Measurements from ENCODE around the gene ERFE. TPM values are rescaled to one million over a fixed set of nuclear protein-coding genes. Genes with fewer than 3 reads are reported as not detected.

The ERFE gene
- total RNA-seq, 1 experiment from 2014 or later, result 2.8 TPM

DNA sequence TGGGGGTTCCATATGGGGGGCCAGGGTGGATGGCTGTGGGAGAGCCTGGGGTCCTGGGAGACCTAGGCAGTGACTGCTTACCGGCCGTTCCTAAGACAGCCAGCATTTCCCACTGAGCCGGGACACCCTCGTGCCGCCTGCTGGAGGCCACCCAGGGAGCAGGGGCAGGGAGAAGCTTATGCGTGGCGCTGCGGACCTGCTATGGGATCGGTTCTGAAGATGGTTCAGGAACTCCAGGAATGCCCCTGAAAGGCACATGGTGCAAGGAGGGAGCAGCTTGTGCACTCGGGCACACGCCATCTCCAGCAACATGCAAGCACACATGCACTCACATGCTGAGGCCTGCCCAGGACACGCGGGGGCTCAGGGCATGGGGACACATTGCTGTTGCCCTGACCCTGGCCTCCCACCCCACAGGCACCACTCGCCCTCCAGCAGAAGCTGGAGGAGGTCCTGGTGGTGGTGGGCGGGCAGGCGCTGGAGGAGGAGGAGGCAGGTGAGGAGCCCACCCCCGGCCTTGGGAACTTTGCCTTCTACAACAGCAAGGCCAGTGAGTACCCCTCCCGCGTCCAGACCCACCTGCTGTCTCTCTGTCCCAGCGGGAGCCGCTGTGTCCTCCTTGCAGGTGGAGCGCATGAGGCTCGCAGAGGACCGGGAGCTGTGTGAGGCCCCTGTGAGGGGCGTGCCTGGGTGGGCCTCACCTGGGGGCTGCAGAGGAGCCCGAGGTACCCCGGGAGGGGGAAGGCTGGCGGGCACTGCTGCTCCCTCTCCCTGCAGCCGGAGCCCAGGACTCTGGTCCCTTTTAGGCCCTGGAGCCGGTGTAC, 16.2 kb upstream of the ERFE start:
- Histone ChIP-seq H3K36me3 (ENCODE audit: insufficient read depth, low read length) (no peaks in the 10 kb centered on the region), H3K4me2 (ENCODE audit: low read depth, low read length, poor library complexity, severe bottlenecking) (no peak overlapping the region), H3K79me2 (ENCODE audit: low read length) (no peaks in the 10 kb centered on the region), H2AFZ (ENCODE audit: low read length) (no peak overlapping the region), H3K9me3 (ENCODE audit: low read length) (no peaks in the 10 kb centered on the region), H4K20me1 (ENCODE audit: insufficient read depth, low read depth, low read length) (no peaks in the 10 kb centered on the region), H3K9me2 (replicated peaks; ENCODE audit: insufficient read depth, low read length) (no peaks in the 10 kb centered on the region), H3K9ac (ENCODE audit: low read length) (no peak overlapping the region), H3K27ac (ENCODE audit: low read length) (no peak overlapping the region), H3K4me3 (ENCODE audit: low read length) (no peak overlapping the region), H3K27me3 (ENCODE audit: low read length) (no peaks in the 10 kb centered on the region), H3K4me1 (ENCODE audit: low read length) (peaks cover 23% of the 10 kb centered on the region)
- no peak for DNase-seq

DNA sequence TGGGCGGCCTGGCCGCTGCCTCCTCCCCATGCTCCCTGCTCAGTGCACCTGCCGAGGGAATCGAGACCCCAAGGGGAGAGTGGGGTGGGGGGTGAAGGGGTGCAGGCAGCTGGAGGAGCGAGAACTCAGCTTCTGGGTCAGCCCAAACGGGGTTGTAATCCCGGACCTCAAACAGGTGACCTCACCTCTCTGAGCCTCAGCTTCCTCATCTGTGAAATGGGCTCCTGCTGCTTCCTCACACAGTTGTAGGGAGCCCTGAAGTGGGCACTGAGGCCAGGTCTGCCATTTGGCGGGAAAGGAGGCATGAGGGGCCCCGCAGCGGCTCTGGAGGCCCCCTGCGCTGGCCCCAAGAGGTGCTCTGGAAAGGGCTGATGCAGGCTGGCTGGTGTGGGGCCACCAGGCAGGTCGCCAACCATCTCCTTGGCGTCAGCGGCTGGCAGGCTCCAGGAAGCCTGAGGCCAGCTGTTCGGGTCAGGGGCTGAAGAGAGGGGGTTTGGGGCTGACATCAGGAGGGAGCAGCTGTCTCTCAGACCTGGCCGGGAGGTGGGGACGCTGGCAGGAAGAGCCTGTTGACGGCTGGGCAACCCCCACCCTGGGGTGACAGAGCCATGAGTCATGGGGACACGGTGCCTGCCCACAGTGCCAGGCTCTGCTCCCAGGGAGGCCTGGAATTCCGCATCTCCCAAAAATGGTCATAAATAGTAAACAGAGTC, 15.4 kb upstream of the ERFE start:
- no peak overlapping the region for H2AFZ ChIP-seq (ENCODE audit: low read length)
- no peak overlapping the region for H3K4me2 ChIP-seq (ENCODE audit: low read depth, low read length, poor library complexity, severe bottlenecking)
- H3K27ac ChIP-seq (ENCODE audit: low read length), result no peak overlapping the region
- H3K36me3 ChIP-seq (ENCODE audit: insufficient read depth, low read length), result no peaks in the 10 kb centered on the region
- H3K4me1 ChIP-seq (ENCODE audit: low read length), result peaks cover 20% of the 10 kb centered on the region
- H4K20me1 ChIP-seq (ENCODE audit: insufficient read depth, low read depth, low read length), result no peaks in the 10 kb centered on the region
- H3K9me2 ChIP-seq (replicated peaks; ENCODE audit: insufficient read depth, low read length), result no peaks in the 10 kb centered on the region
- H3K4me3 ChIP-seq (ENCODE audit: low read length), result no peak overlapping the region
- H3K9me3 ChIP-seq (ENCODE audit: low read length), result no peaks in the 10 kb centered on the region
- no peak for DNase-seq
- H3K27me3 ChIP-seq (ENCODE audit: low read length), result no peaks in the 10 kb centered on the region
- no peaks in the 10 kb centered on the region for H3K79me2 ChIP-seq (ENCODE audit: low read length)
- no peak overlapping the region for H3K9ac ChIP-seq (ENCODE audit: low read length)

DNA sequence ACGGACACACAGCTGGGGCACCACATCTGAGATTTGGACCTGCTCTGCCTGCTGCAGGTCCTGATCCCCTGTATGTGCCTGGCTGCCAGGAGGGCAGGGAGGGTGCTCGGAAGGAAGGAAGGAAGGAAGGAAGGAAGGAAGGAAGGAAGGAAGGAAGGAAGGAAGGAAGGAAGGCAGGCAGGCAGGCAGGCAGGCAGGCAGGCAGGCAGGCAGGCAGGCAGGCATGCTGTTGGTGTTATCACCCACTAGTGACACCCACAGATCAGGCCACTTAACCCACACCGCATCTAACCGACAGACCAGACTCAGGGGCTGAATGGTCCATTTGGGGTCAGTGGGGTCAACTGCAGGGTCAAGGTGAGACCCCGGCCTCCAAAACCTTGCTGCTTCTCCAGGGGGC, 14.5 kb upstream of the ERFE start:
- Histone ChIP-seq H3K9ac (ENCODE audit: low read length) (no peak overlapping the region), H3K27ac (ENCODE audit: low read length) (no peak overlapping the region), H3K79me2 (ENCODE audit: low read length) (no peaks in the 10 kb centered on the region), H3K27me3 (ENCODE audit: low read length) (no peaks in the 10 kb centered on the region), H2AFZ (ENCODE audit: low read length) (no peak overlapping the region), H3K4me2 (ENCODE audit: low read depth, low read length, poor library complexity, severe bottlenecking) (no peak overlapping the region), H3K4me3 (ENCODE audit: low read length) (no peak overlapping the region), H3K4me1 (ENCODE audit: low read length) (peaks cover 12% of the 10 kb centered on the region), H3K9me2 (replicated peaks; ENCODE audit: insufficient read depth, low read length) (no peaks in the 10 kb centered on the region), H3K9me3 (ENCODE audit: low read length) (no peaks in the 10 kb centered on the region), H3K36me3 (ENCODE audit: insufficient read depth, low read length) (no peaks in the 10 kb centered on the region), H4K20me1 (ENCODE audit: insufficient read depth, low read depth, low read length) (no peaks in the 10 kb centered on the region)
- DNase-seq, result no peak

DNA sequence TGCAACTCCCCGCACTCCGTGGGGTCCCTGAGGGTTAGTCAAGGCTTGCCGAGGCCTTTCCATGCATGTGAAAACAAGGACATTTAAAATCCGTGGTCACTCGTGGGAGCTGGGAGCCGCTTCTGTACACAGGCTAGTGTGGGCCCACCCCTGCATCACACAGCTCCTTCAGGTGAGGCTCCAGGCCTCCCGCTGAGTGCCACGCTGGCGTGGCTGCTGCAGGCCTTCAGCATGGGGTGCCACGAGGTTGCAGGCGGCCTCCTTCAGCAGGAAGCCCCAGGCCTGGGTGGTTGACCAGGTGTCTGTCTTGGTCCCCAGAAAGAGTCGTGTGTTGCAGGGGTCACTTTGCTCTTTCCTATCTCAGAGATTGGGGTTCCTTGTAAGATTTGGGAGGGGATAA, 13.7 kb upstream of the ERFE start:
- no peaks in the 10 kb centered on the region for H3K9me3 ChIP-seq (ENCODE audit: low read length)
- no peak overlapping the region for H3K27ac ChIP-seq (ENCODE audit: low read length)
- no peaks in the 10 kb centered on the region for H4K20me1 ChIP-seq (ENCODE audit: insufficient read depth, low read depth, low read length)
- no peaks in the 10 kb centered on the region for H3K27me3 ChIP-seq (ENCODE audit: low read length)
- H3K9ac ChIP-seq (ENCODE audit: low read length), result no peak overlapping the region
- no peaks in the 10 kb centered on the region for H3K9me2 ChIP-seq (replicated peaks; ENCODE audit: insufficient read depth, low read length)
- no peaks in the 10 kb centered on the region for H3K36me3 ChIP-seq (ENCODE audit: insufficient read depth, low read length)
- H3K79me2 ChIP-seq (ENCODE audit: low read length), result no peaks in the 10 kb centered on the region
- no peak overlapping the region for H3K4me2 ChIP-seq (ENCODE audit: low read depth, low read length, poor library complexity, severe bottlenecking)
- no peak overlapping the region for H2AFZ ChIP-seq (ENCODE audit: low read length)
- no peak for DNase-seq
- H3K4me3 ChIP-seq (ENCODE audit: low read length), result no peak overlapping the region
- peaks cover 7% of the 10 kb centered on the region for H3K4me1 ChIP-seq (ENCODE audit: low read length)

DNA sequence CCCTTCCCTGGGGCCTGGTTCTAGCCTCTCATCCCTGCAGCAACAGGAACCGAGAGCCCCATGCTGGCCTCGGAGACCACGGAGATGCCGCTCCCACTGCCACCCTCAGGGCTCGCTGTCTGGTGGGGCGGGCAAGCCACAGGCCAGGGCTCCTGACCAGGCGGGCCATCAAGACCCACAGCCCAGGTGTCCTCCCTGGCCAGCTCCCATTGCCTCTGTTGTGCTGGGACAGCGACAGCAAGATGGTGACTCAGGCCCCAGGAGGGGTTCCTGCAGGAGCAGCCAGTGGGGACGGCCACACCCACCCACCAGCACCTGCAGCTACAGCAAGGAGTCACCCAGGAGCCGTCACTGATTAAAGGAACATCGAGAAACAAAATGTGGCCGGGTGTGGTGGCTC, 12.9 kb upstream of the ERFE start:
- Histone ChIP-seq H3K27me3 (ENCODE audit: low read length) (no peaks in the 10 kb centered on the region), H3K9me2 (replicated peaks; ENCODE audit: insufficient read depth, low read length) (no peaks in the 10 kb centered on the region), H3K9me3 (ENCODE audit: low read length) (no peaks in the 10 kb centered on the region), H3K36me3 (ENCODE audit: insufficient read depth, low read length) (no peaks in the 10 kb centered on the region), H3K27ac (ENCODE audit: low read length) (no peak overlapping the region), H4K20me1 (ENCODE audit: insufficient read depth, low read depth, low read length) (no peaks in the 10 kb centered on the region), H3K4me1 (ENCODE audit: low read length) (peaks cover 7% of the 10 kb centered on the region), H2AFZ (ENCODE audit: low read length) (no peak overlapping the region), H3K9ac (ENCODE audit: low read length) (no peak overlapping the region), H3K4me2 (ENCODE audit: low read depth, low read length, poor library complexity, severe bottlenecking) (no peak overlapping the region), H3K79me2 (ENCODE audit: low read length) (no peaks in the 10 kb centered on the region), H3K4me3 (ENCODE audit: low read length) (no peak overlapping the region)
- DNase-seq, result no peak

- no peak overlapping the region for H3K4me2 ChIP-seq (ENCODE audit: low read depth, low read length, poor library complexity, severe bottlenecking)
- H3K27ac ChIP-seq (ENCODE audit: low read length), result no peak overlapping the region
- H3K9ac ChIP-seq (ENCODE audit: low read length), result no peak overlapping the region
- no peaks in the 10 kb centered on the region for H3K27me3 ChIP-seq (ENCODE audit: low read length)
- DNase-seq, result peak; percentile 59
- no peaks in the 10 kb centered on the region for H3K79me2 ChIP-seq (ENCODE audit: low read length)
- H3K36me3 ChIP-seq (ENCODE audit: insufficient read depth, low read length), result no peaks in the 10 kb centered on the region
- H4K20me1 ChIP-seq (ENCODE audit: insufficient read depth, low read depth, low read length), result no peaks in the 10 kb centered on the region
- H3K4me3 ChIP-seq (ENCODE audit: low read length), result no peak overlapping the region
- no peaks in the 10 kb centered on the region for H3K9me3 ChIP-seq (ENCODE audit: low read length)
- H2AFZ ChIP-seq (ENCODE audit: low read length), result no peak overlapping the region
- no peaks in the 10 kb centered on the region for H3K9me2 ChIP-seq (replicated peaks; ENCODE audit: insufficient read depth, low read length)
- peaks cover 7% of the 10 kb centered on the region for H3K4me1 ChIP-seq (ENCODE audit: low read length)
Measured at GRCh38 chr2:238146884-238147544, 11.8 kb upstream of the ERFE start.

GRCh38 chr2:238148981-238149380, 9.8 kb upstream of the ERFE start:
- H3K79me2 ChIP-seq (ENCODE audit: low read length), result no peaks in the 10 kb centered on the region
- no peak overlapping the region for H3K4me2 ChIP-seq (ENCODE audit: low read depth, low read length, poor library complexity, severe bottlenecking)
- H3K9me2 ChIP-seq (replicated peaks; ENCODE audit: insufficient read depth, low read length), result no peaks in the 10 kb centered on the region
- no peak for DNase-seq
- H3K4me3 ChIP-seq (ENCODE audit: low read length), result no peak overlapping the region
- H2AFZ ChIP-seq (ENCODE audit: low read length), result no peak overlapping the region
- H3K9ac ChIP-seq (ENCODE audit: low read length), result no peak overlapping the region
- no peaks in the 10 kb centered on the region for H4K20me1 ChIP-seq (ENCODE audit: insufficient read depth, low read depth, low read length)
- peaks cover 7% of the 10 kb centered on the region for H3K4me1 ChIP-seq (ENCODE audit: low read length)
- H3K27me3 ChIP-seq (ENCODE audit: low read length), result no peaks in the 10 kb centered on the region
- H3K27ac ChIP-seq (ENCODE audit: low read length), result no peak overlapping the region
- no peaks in the 10 kb centered on the region for H3K36me3 ChIP-seq (ENCODE audit: insufficient read depth, low read length)
- no peaks in the 10 kb centered on the region for H3K9me3 ChIP-seq (ENCODE audit: low read length)

- Histone ChIP-seq H3K9me2 (replicated peaks; ENCODE audit: insufficient read depth, low read length) (no peaks in the 10 kb centered on the region), H3K79me2 (ENCODE audit: low read length) (no peaks in the 10 kb centered on the region), H3K4me2 (ENCODE audit: low read depth, low read length, poor library complexity, severe bottlenecking) (no peak overlapping the region), H3K36me3 (ENCODE audit: insufficient read depth, low read length) (no peaks in the 10 kb centered on the region), H2AFZ (ENCODE audit: low read length) (no peak overlapping the region), H3K9ac (ENCODE audit: low read length) (no peak overlapping the region), H3K9me3 (ENCODE audit: low read length) (no peaks in the 10 kb centered on the region), H3K27ac (ENCODE audit: low read length) (no peak overlapping the region), H4K20me1 (ENCODE audit: insufficient read depth, low read depth, low read length) (no peaks in the 10 kb centered on the region), H3K4me3 (ENCODE audit: low read length) (no peak overlapping the region), H3K27me3 (ENCODE audit: low read length) (no peaks in the 10 kb centered on the region), H3K4me1 (ENCODE audit: low read length) (peaks cover 7% of the 10 kb centered on the region)
- no peak for DNase-seq
Measured at GRCh38 chr2:238149841-238150572, 8.8 kb upstream of the ERFE start.

All from Karpas-422 (cell line).